Ishikawa (cell line): ENCODE measurements around the gene DNAH12.

Experiments used
- CEBPB ChIP-seq: IDR thresholded peaks from 2 replicates; pipeline ENCODE4 v1.6.1; 2012
- TAF1 ChIP-seq: IDR thresholded peaks from 2 replicates; pipeline ENCODE4 v1.6.1; 2012; ENCODE audit warnings: low read depth, mild to moderate bottlenecking
- TF ChIP-seq, protein P1 (sequence below): IDR thresholded peaks from 2 replicates; pipeline ENCODE4 v1.6.1; 2012; ENCODE audit warnings: low read depth, mild to moderate bottlenecking

DNA sequence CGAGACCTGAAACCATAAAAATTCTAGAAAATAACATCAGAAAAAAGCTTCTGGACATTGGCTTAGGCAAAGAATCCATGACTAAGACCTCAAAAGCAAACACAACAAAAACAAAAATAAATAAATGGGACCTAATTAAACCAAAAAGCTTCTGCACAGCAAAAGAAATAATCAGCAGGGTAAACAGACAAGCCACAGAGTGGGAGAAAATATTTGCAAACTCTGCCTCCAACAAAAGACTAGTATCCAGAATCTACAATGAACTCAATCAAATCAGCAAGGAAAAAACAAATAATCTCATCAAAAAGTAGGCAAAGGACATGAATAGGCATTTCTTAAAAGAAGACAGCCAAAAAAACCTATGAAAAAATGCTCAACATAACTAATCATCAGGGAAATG is 59.6 kb downstream of the DNAH12 start:
- TF ChIP-seq TAF1 (no peak), CEBPB (no peak)
- TF ChIP-seq, protein P1, sequence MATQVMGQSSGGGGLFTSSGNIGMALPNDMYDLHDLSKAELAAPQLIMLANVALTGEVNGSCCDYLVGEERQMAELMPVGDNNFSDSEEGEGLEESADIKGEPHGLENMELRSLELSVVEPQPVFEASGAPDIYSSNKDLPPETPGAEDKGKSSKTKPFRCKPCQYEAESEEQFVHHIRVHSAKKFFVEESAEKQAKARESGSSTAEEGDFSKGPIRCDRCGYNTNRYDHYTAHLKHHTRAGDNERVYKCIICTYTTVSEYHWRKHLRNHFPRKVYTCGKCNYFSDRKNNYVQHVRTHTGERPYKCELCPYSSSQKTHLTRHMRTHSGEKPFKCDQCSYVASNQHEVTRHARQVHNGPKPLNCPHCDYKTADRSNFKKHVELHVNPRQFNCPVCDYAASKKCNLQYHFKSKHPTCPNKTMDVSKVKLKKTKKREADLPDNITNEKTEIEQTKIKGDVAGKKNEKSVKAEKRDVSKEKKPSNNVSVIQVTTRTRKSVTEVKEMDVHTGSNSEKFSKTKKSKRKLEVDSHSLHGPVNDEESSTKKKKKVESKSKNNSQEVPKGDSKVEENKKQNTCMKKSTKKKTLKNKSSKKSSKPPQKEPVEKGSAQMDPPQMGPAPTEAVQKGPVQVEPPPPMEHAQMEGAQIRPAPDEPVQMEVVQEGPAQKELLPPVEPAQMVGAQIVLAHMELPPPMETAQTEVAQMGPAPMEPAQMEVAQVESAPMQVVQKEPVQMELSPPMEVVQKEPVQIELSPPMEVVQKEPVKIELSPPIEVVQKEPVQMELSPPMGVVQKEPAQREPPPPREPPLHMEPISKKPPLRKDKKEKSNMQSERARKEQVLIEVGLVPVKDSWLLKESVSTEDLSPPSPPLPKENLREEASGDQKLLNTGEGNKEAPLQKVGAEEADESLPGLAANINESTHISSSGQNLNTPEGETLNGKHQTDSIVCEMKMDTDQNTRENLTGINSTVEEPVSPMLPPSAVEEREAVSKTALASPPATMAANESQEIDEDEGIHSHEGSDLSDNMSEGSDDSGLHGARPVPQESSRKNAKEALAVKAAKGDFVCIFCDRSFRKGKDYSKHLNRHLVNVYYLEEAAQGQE, result no peak
